Measurements from ENCODE around the gene TRIM50. TPM values are rescaled to one million over a fixed set of nuclear protein-coding genes. Genes with fewer than 3 reads are reported as not detected.
"Not testable (repeated sequence)": the region's sequence is repeated elsewhere in the genome, so short reads cannot be mapped to it uniquely, and the experiment has no call there.

The TRIM50 gene
- not detected for total RNA-seq (ENCODE audit: unreplicated experiment)
- long read RNA-seq = 0 reads

GRCh38 chr7:73327922-73328321 lies at the start of gene TRIM50, which contains the start of gene FKBP6:
TRIM50 (minus strand) TSS chr7:73328082; CDS start chr7:73324787, 3,295 bp downstream.
FKBP6 (plus strand) TSS chr7:73328161; CDS start chr7:73328429, 268 bp downstream.
- not testable (repeated sequence) for H3K4me3 Mint-ChIP-seq (ENCODE audit: unreplicated experiment); DNase-seq; H3K4me1 Mint-ChIP-seq (ENCODE audit: low read depth, unreplicated experiment); H3K36me3 Mint-ChIP-seq (ENCODE audit: unreplicated experiment); H3K27ac Mint-ChIP-seq (ENCODE audit: unreplicated experiment); H3K9me3 Mint-ChIP-seq (ENCODE audit: unreplicated experiment); H3K27me3 Mint-ChIP-seq (ENCODE audit: unreplicated experiment)

GRCh38 chr7:73376671-73377412 lies 49.0 kb upstream of the TRIM50 start:
- H3K27me3 Mint-ChIP-seq (ENCODE audit: unreplicated experiment) = peaks cover 8% of the 10 kb centered on the region
- no peaks in the 10 kb centered on the region for H3K4me1 Mint-ChIP-seq (ENCODE audit: low read depth, unreplicated experiment)
- TF ChIP-seq CTCF (IDR thresholded peaks at IDR 0.05; ENCODE audit: partially characterized antibody, unreplicated experiment) = no peak
- no peaks in the 10 kb centered on the region for H3K36me3 Mint-ChIP-seq (ENCODE audit: unreplicated experiment)
- no peak overlapping the region for H3K4me3 Mint-ChIP-seq (ENCODE audit: unreplicated experiment)
- H3K27ac Mint-ChIP-seq (ENCODE audit: unreplicated experiment) = no peak overlapping the region
- DNase-seq = no peak
- H3K9me3 Mint-ChIP-seq (ENCODE audit: unreplicated experiment) = peaks cover 1% of the 10 kb centered on the region

- not testable (repeated sequence) for H3K4me1 Mint-ChIP-seq (ENCODE audit: low read depth, unreplicated experiment); H3K9me3 Mint-ChIP-seq (ENCODE audit: unreplicated experiment); DNase-seq; H3K27me3 Mint-ChIP-seq (ENCODE audit: unreplicated experiment); H3K27ac Mint-ChIP-seq (ENCODE audit: unreplicated experiment); H3K4me3 Mint-ChIP-seq (ENCODE audit: unreplicated experiment); H3K36me3 Mint-ChIP-seq (ENCODE audit: unreplicated experiment)
These were observed 48.4 kb upstream of the TRIM50 start for GRCh38 chr7:73376262-73376661.

- Mint-ChIP-seq H3K4me3 (ENCODE audit: unreplicated experiment) (no peak overlapping the region), H3K4me1 (ENCODE audit: low read depth, unreplicated experiment) (no peaks in the 10 kb centered on the region), H3K9me3 (ENCODE audit: unreplicated experiment) (peaks cover 1% of the 10 kb centered on the region), H3K27ac (ENCODE audit: unreplicated experiment) (no peak overlapping the region), H3K36me3 (ENCODE audit: unreplicated experiment) (no peaks in the 10 kb centered on the region), H3K27me3 (ENCODE audit: unreplicated experiment) (peaks cover 10% of the 10 kb centered on the region)
- no peak for TF ChIP-seq CTCF (IDR thresholded peaks at IDR 0.05; ENCODE audit: partially characterized antibody, unreplicated experiment)
- DNase-seq = no peak
These were observed 45.9 kb upstream of the TRIM50 start for GRCh38 chr7:73373741-73374140.

- Mint-ChIP-seq H3K36me3 (ENCODE audit: unreplicated experiment) (no peaks in the 10 kb centered on the region), H3K4me3 (ENCODE audit: unreplicated experiment) (no peak overlapping the region), H3K27me3 (ENCODE audit: unreplicated experiment) (peaks cover 4% of the 10 kb centered on the region), H3K27ac (ENCODE audit: unreplicated experiment) (no peak overlapping the region), H3K9me3 (ENCODE audit: unreplicated experiment) (peaks cover 3% of the 10 kb centered on the region), H3K4me1 (ENCODE audit: low read depth, unreplicated experiment) (peaks cover 2% of the 10 kb centered on the region)
- TF ChIP-seq CTCF (IDR thresholded peaks at IDR 0.05; ENCODE audit: partially characterized antibody, unreplicated experiment) = no peak
- no peak for DNase-seq
These were observed 41.7 kb upstream of the TRIM50 start for GRCh38 chr7:73369622-73370021.

GRCh38 chr7:73369009-73369408 lies 41.1 kb upstream of the TRIM50 start:
- Mint-ChIP-seq H3K27ac (ENCODE audit: unreplicated experiment) (no peak overlapping the region), H3K4me1 (ENCODE audit: low read depth, unreplicated experiment) (peaks cover 2% of the 10 kb centered on the region), H3K27me3 (ENCODE audit: unreplicated experiment) (peaks cover 2% of the 10 kb centered on the region), H3K9me3 (ENCODE audit: unreplicated experiment) (peaks cover 3% of the 10 kb centered on the region), H3K4me3 (ENCODE audit: unreplicated experiment) (no peak overlapping the region), H3K36me3 (ENCODE audit: unreplicated experiment) (no peaks in the 10 kb centered on the region)
- DNase-seq = no peak
- no peak for TF ChIP-seq CTCF (IDR thresholded peaks at IDR 0.05; ENCODE audit: partially characterized antibody, unreplicated experiment)

Measured in glutamatergic neuron (in vitro differentiated cells).